ES-I3 (cell line): ENCODE results near the gene SCYL1.
A peak's percentile ranks its signal among the peaks of the same experiment; 100 is the strongest.
"Not testable (repeated sequence)": the region's sequence is repeated elsewhere in the genome, so short reads cannot be mapped to it uniquely, and the experiment has no call there.

ENCODE experiments used
- H3K36me3 ChIP-seq: 2 replicates; pipeline ENCODE4 v1.6.1; 2013; ENCODE audit warnings: mild to moderate bottlenecking, low read length, control low read depth, moderate library complexity; ENCODE audit not compliant: insufficient read depth
- H3K4me1 ChIP-seq: 2 replicates; pipeline ENCODE4 v1.6.1; 2013; ENCODE audit warnings: mild to moderate bottlenecking, control low read depth, low read length; ENCODE audit not compliant: insufficient read depth
- H3K9ac ChIP-seq: 2 replicates; pipeline ENCODE4 v1.6.1; 2013; ENCODE audit warnings: low read depth, mild to moderate bottlenecking, low read length, moderate library complexity
- H3K9me3 ChIP-seq: 2 replicates; pipeline ENCODE4 v1.6.1; 2013; ENCODE audit warnings: mild to moderate bottlenecking, low read length, moderate library complexity; ENCODE audit not compliant: control insufficient read depth, insufficient read depth

Gene SCYL1

DNA sequence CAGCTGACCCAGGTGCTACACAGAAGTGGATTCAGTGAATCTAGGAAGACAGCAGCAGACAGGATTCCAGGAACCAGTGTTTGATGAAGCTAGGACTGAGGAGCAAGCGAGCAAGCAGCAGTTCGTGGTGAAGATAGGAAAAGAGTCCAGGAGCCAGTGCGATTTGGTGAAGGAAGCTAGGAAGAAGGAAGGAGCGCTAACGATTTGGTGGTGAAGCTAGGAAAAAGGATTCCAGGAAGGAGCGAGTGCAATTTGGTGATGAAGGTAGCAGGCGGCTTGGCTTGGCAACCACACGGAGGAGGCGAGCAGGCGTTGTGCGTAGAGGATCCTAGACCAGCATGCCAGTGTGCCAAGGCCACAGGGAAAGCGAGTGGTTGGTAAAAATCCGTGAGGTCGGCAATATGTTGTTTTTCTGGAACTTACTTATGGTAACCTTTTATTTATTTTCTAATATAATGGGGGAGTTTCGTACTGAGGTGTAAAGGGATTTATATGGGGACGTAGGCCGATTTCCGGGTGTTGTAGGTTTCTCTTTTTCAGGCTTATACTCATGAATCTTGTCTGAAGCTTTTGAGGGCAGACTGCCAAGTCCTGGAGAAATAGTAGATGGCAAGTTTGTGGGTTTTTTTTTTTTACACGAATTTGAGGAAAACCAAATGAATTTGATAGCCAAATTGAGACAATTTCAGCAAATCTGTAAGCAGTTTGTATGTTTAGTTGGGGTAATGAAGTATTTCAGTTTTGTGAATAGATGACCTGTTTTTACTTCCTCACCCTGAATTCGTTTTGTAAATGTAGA, 24.3 kb upstream of the SCYL1 start:
- Histone ChIP-seq H3K9ac (peak overlapping the region; percentile 100), H3K9me3 (no peaks in the 10 kb centered on the region; the same call in 1 of the 2 replicates), H3K36me3 (peaks cover 55% of the 10 kb centered on the region), H3K4me1 (peaks cover 14% of the 10 kb centered on the region)

DNA sequence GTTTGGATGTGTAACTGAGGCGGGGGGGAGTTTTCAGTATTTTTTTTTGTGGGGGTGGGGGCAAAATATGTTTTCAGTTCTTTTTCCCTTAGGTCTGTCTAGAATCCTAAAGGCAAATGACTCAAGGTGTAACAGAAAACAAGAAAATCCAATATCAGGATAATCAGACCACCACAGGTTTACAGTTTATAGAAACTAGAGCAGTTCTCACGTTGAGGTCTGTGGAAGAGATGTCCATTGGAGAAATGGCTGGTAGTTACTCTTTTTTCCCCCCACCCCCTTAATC, 23.8 kb upstream of the SCYL1 start:
- Histone ChIP-seq H3K4me1 (peaks cover 14% of the 10 kb centered on the region), H3K9me3 (no peaks in the 10 kb centered on the region; the same call in 1 of the 2 replicates), H3K9ac (peak overlapping the region; percentile 100), H3K36me3 (peaks cover 60% of the 10 kb centered on the region)

DNA sequence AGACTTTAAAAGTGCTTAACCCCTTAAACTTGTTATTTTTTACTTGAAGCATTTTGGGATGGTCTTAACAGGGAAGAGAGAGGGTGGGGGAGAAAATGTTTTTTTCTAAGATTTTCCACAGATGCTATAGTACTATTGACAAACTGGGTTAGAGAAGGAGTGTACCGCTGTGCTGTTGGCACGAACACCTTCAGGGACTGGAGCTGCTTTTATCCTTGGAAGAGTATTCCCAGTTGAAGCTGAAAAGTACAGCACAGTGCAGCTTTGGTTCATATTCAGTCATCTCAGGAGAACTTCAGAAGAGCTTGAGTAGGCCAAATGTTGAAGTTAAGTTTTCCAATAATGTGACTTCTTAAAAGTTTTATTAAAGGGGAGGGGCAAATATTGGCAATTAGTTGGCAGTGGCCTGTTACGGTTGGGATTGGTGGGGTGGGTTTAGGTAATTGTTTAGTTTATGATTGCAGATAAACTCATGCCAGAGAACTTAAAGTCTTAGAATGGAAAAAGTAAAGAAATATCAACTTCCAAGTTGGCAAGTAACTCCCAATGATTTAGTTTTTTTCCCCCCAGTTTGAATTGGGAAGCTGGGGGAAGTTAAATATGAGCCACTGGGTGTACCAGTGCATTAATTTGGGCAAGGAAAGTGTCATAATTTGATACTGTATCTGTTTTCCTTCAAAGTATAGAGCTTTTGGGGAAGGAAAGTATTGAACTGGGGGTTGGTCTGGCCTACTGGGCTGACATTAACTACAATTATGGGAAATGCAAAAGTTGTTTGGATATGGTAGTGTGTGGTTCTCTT, 23.2 kb upstream of the SCYL1 start:
- Histone ChIP-seq H3K4me1 (peaks cover 11% of the 10 kb centered on the region), H3K9ac (peak overlapping the region; percentile 100), H3K36me3 (peaks cover 60% of the 10 kb centered on the region), H3K9me3 (no peaks in the 10 kb centered on the region; the same call in 1 of the 2 replicates)

DNA sequence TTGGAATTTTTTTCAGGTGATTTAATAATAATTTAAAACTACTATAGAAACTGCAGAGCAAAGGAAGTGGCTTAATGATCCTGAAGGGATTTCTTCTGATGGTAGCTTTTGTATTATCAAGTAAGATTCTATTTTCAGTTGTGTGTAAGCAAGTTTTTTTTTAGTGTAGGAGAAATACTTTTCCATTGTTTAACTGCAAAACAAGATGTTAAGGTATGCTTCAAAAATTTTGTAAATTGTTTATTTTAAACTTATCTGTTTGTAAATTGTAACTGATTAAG, 22.7 kb upstream of the SCYL1 start:
- no peaks in the 10 kb centered on the region; the same call in 1 of the 2 replicates for H3K9me3 ChIP-seq
- peak overlapping the region; percentile 100 for H3K9ac ChIP-seq
- peaks cover 8% of the 10 kb centered on the region for H3K4me1 ChIP-seq
- peaks cover 60% of the 10 kb centered on the region for H3K36me3 ChIP-seq

DNA sequence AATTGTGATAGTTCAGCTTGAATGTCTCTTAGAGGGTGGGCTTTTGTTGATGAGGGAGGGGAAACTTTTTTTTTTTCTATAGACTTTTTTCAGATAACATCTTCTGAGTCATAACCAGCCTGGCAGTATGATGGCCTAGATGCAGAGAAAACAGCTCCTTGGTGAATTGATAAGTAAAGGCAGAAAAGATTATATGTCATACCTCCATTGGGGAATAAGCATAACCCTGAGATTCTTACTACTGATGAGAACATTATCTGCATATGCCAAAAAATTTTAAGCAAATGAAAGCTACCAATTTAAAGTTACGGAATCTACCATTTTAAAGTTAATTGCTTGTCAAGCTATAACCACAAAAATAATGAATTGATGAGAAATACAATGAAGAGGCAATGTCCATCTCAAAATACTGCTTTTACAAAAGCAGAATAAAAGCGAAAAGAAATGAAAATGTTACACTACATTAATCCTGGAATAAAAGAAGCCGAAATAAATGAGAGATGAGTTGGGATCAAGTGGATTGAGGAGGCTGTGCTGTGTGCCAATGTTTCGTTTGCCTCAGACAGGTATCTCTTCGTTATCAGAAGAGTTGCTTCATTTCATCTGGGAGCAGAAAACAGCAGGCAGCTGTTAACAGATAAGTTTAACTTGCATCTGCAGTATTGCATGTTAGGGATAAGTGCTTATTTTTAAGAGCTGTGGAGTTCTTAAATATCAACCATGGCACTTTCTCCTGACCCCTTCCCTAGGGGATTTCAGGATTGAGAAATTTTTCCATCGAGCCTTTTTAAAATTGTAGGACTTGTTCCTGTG, 22.1 kb upstream of the SCYL1 start:
- Histone ChIP-seq H3K9ac (peak overlapping the region; percentile 100), H3K9me3 (no peaks in the 10 kb centered on the region; the same call in 1 of the 2 replicates), H3K4me1 (peaks cover 8% of the 10 kb centered on the region), H3K36me3 (peaks cover 60% of the 10 kb centered on the region)

DNA sequence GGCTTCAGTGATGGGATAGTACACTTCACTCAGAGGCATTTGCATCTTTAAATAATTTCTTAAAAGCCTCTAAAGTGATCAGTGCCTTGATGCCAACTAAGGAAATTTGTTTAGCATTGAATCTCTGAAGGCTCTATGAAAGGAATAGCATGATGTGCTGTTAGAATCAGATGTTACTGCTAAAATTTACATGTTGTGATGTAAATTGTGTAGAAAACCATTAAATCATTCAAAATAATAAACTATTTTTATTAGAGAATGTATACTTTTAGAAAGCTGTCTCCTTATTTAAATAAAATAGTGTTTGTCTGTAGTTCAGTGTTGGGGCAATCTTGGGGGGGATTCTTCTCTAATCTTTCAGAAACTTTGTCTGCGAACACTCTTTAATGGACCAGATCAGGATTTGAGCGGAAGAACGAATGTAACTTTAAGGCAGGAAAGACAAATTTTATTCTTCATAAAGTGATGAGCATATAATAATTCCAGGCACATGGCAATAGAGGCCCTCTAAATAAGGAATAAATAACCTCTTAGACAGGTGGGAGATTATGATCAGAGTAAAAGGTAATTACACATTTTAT, 21.4 kb upstream of the SCYL1 start:
- Histone ChIP-seq H3K36me3 (peaks cover 60% of the 10 kb centered on the region), H3K9ac (peak overlapping the region; percentile 100; the same call in 1 of the 2 replicates), H3K4me1 (peaks cover 8% of the 10 kb centered on the region), H3K9me3 (no peaks in the 10 kb centered on the region; the same call in 1 of the 2 replicates)

DNA sequence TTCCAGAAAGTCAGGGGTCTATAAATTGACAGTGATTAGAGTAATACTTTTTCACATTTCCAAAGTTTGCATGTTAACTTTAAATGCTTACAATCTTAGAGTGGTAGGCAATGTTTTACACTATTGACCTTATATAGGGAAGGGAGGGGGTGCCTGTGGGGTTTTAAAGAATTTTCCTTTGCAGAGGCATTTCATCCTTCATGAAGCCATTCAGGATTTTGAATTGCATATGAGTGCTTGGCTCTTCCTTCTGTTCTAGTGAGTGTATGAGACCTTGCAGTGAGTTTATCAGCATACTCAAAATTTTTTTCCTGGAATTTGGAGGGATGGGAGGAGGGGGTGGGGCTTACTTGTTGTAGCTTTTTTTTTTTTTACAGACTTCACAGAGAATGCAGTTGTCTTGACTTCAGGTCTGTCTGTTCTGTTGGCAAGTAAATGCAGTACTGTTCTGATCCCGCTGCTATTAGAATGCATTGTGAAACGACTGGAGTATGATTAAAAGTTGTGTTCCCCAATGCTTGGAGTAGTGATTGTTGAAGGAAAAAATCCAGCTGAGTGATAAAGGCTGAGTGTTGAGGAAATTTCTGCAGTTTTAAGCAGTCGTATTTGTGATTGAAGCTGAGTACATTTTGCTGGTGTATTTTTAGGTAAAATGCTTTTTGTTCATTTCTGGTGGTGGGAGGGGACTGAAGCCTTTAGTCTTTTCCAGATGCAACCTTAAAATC, 20.8 kb upstream of the SCYL1 start:
- Histone ChIP-seq H3K9ac (peak overlapping the region; percentile 100; the same call in 1 of the 2 replicates), H3K36me3 (peaks cover 60% of the 10 kb centered on the region), H3K9me3 (no peaks in the 10 kb centered on the region; the same call in 1 of the 2 replicates), H3K4me1 (peaks cover 8% of the 10 kb centered on the region)

DNA sequence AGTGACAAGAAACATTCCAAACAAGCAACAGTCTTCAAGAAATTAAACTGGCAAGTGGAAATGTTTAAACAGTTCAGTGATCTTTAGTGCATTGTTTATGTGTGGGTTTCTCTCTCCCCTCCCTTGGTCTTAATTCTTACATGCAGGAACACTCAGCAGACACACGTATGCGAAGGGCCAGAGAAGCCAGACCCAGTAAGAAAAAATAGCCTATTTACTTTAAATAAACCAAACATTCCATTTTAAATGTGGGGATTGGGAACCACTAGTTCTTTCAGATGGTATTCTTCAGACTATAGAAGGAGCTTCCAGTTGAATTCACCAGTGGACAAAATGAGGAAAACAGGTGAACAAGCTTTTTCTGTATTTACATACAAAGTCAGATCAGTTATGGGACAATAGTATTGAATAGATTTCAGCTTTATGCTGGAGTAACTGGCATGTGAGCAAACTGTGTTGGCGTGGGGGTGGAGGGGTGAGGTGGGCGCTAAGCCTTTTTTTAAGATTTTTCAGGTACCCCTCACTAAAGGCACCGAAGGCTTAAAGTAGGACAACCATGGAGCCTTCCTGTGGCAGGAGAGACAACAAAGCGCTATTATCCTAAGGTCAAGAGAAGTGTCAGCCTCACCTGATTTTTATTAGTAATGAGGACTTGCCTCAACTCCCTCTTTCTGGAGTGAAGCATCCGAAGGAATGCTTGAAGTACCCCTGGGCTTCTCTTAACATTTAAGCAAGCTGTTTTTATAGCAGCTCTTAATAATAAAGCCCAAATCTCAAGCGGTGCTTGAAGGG, 20.0 kb upstream of the SCYL1 start:
- H3K9me3 ChIP-seq, result no peaks in the 10 kb centered on the region; the same call in 1 of the 2 replicates
- H3K36me3 ChIP-seq, result peaks cover 59% of the 10 kb centered on the region
- peak overlapping the region; percentile 100; the same call in 1 of the 2 replicates for H3K9ac ChIP-seq
- H3K4me1 ChIP-seq, result peaks cover 8% of the 10 kb centered on the region

DNA sequence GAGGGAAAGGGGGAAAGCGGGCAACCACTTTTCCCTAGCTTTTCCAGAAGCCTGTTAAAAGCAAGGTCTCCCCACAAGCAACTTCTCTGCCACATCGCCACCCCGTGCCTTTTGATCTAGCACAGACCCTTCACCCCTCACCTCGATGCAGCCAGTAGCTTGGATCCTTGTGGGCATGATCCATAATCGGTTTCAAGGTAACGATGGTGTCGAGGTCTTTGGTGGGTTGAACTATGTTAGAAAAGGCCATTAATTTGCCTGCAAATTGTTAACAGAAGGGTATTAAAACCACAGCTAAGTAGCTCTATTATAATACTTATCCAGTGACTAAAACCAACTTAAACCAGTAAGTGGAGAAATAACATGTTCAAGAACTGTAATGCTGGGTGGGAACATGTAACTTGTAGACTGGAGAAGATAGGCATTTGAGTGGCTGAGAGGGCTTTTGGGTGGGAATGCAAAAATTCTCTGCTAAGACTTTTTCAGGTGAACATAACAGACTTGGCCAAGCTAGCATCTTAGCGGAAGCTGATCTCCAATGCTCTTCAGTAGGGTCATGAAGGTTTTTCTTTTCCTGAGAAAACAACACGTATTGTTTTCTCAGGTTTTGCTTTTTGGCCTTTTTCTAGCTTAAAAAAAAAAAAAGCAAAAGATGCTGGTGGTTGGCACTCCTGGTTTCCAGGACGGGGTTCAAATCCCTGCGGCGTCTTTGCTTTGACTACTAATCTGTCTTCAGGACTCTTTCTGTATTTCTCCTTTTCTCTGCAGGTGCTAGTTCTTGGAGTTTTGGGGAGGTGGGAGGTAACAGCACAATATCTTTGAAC, 19.2 kb upstream of the SCYL1 start:
- Histone ChIP-seq H3K4me1 (peaks cover 8% of the 10 kb centered on the region), H3K9me3 (no peaks in the 10 kb centered on the region), H3K9ac (peak overlapping the region; percentile 100; the same call in 1 of the 2 replicates), H3K36me3 (peaks cover 51% of the 10 kb centered on the region)

DNA sequence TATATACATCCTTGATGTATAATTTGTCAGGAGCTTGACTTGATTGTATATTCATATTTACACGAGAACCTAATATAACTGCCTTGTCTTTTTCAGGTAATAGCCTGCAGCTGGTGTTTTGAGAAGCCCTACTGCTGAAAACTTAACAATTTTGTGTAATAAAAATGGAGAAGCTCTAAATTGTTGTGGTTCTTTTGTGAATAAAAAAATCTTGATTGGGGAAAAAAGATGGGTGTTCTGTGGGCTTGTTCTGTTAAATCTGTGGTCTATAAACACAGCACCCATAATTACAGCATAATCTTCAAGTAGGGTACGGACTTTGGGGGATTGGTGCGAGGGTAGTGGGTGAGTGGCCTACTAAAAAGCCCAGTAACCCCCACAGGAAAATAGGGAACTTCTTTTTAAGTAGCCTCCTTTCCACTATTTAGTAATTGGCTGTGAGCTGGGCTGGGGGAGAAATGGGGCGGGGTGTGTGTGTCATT, 18.6 kb upstream of the SCYL1 start:
- Histone ChIP-seq H3K9me3 (no peaks in the 10 kb centered on the region), H3K9ac (peak overlapping the region; percentile 21; the same call in 1 of the 2 replicates), H3K36me3 (peaks cover 45% of the 10 kb centered on the region), H3K4me1 (peaks cover 8% of the 10 kb centered on the region)

DNA sequence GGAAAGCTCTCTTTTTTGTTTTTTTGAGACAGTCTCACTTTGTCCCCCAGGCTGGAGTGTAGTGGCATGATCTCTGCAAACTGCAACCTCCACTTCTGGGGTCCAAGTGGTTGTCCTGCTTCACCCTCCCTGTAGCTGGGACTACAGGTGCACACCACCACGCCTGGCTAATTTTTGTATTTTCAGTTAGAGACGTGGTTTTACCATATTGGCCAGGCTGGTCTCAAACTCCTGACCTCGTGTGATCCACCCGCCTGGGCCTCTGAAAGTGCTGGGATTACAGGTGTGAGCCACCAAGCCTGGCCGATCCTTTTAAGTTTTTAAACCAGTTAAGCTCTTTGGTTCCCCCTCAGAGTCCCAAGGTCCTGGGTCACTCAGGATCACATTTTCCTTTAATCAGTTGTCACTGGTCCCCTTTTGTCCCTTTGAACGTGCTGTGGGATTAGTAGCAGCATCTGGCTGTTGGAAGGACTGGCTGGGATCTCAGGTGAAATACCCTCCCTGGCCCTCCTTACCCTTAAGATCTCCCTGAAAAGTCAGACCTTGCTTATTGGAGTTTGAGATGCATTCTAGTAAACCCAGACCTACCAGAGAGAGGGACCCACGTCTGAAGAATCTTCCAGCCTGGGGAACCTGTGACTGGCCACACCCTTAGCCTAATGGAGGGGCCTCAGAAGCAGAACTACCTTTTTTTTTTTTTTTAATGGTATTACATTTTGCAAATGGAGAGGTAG, 17.9 kb upstream of the SCYL1 start:
- Histone ChIP-seq H3K36me3 (peaks cover 39% of the 10 kb centered on the region), H3K9me3 (no peaks in the 10 kb centered on the region), H3K9ac (peak overlapping the region; percentile 21; the same call in 1 of the 2 replicates), H3K4me1 (peaks cover 8% of the 10 kb centered on the region)

DNA sequence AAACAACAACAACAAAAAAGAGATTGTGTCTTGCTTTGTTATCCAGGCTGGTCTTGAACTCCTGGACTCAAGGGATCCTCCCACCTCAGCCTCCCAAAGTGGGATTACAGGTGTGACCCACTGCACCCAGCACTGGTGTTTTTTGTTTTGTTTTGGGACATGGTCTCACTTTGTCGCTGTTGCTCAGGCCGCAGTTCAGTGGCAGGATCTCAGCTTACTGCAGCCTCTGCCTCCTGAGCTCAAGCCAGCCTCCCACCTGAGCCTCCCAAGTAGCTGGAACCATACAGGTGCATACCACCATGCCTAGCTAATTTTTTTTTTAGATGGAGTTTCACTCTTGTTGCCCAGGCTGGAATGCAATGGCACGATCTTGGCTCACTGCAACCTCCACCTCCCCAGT, 12.6 kb upstream of the SCYL1 start:
- H3K4me1 ChIP-seq, H3K9ac ChIP-seq, H3K36me3 ChIP-seq, H3K9me3 ChIP-seq: not testable (repeated sequence)
